Activated CD4-positive, alpha-beta T cell treated with anti-CD3 and anti-CD28 coated beads, Interleukin-2, amount 10 ng/mL, durations not matched to agents 24 days and 14 days (primary cell): ENCODE measurements around the gene MAST4. TPM values are rescaled to one million over a fixed set of nuclear protein-coding genes. Genes with fewer than 3 reads are reported as not detected.

Experiments used
- DNase-seq: peaks from one replicate; pipeline ENCODE4 v3.0.0; 2022
- H3K27ac Mint-ChIP-seq: one replicate; pipeline ENCODE4 v1.8.0; 2022; ENCODE audit warnings: mild to moderate bottlenecking, mixed read lengths
- H3K27me3 Mint-ChIP-seq: one replicate; pipeline ENCODE4 v1.8.0; 2022; ENCODE audit warnings: mixed read lengths
- H3K36me3 Mint-ChIP-seq: one replicate; pipeline ENCODE4 v1.8.0; 2022; ENCODE audit warnings: low read depth, mild to moderate bottlenecking, mixed read lengths
- H3K4me1 Mint-ChIP-seq: one replicate; pipeline ENCODE4 v1.8.0; 2021; ENCODE audit warnings: mixed read lengths
- H3K4me3 Mint-ChIP-seq: one replicate; pipeline ENCODE4 v1.8.0; 2022; ENCODE audit warnings: mild to moderate bottlenecking, moderate library complexity, mixed read lengths
- H3K9me3 Mint-ChIP-seq: one replicate; pipeline ENCODE4 v1.8.0; 2021; ENCODE audit warnings: mixed read lengths
- intact Hi-C: fragments of 100-400 bp; cut with micrococcal nuclease; formaldehyde crosslinking; loops from one replicate; pipeline ENCODE4 v1.15.1; 2023
- total RNA-seq: library from RNA; stranded (reverse); gene quantifications from 2 replicates; pipeline ENCODE4 v1.2.3, GENCODE V29; 2022

Gene MAST4
- total RNA-seq, 1 donor from 2014 or later = 16.1 TPM

DNA sequence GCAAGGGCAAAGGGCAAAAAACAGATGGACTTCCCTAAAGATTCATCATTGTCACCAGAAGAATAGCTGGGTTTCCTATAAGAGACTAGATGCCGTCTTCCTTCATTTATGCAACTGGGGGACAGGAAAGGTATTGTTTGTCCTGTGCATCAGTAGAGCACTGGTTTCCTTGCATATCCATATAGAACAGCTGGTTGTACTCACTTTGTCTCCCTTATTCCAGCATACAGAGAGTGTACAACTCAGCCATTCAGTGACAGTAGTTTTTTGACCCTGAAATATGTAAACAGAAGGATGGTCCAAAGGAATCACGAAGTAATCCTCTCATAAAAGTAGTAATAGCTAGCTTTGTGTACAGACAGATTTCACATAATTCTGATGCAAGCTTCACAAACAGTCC is 22.5 kb upstream of the MAST4 start:
- H3K27ac Mint-ChIP-seq = no peak overlapping the region
- intact Hi-C loops = no loop called here
- peaks cover 33% of the 10 kb centered on the region for H3K27me3 Mint-ChIP-seq
- no peak overlapping the region for H3K4me3 Mint-ChIP-seq
- peaks cover 2% of the 10 kb centered on the region for H3K4me1 Mint-ChIP-seq
- H3K9me3 Mint-ChIP-seq = peaks cover 6% of the 10 kb centered on the region
- no peaks in the 10 kb centered on the region for H3K36me3 Mint-ChIP-seq
- no peak for DNase-seq

DNA sequence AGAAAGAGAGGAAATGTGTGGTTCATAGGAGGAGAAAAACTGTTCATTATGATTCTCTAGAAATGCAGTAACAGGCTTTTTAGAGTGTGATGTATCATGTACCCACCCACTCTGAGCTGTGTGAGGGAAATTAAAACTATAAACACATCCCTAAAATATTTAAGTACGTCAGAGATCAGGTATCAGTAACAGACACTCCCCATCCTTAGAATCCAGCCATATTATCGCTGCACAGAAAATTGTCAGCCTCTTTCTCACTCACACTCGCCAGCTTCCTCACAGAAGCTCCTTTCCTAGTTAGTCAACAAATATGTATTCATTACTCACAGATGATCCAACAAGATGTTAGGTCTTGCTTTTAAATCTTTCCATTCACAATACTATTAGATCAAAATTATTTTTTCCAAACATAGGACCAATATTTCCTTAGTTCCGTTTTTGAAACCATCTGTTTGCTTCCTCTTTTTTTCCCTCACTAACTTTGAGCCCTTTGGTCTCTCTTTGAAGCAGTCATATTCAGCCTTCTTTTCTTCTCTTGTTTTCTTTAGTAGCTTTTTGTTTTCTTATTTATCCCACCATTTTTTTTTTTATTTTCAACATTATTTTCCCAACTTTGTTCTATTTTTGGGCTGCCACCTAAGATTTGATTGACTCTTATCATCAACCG is 13.6 kb upstream of the MAST4 start:
- intact Hi-C loops = no loop called here
- no peaks in the 10 kb centered on the region for H3K4me1 Mint-ChIP-seq
- no peaks in the 10 kb centered on the region for H3K9me3 Mint-ChIP-seq
- H3K27ac Mint-ChIP-seq = no peak overlapping the region
- no peak overlapping the region for H3K4me3 Mint-ChIP-seq
- peaks cover 44% of the 10 kb centered on the region for H3K27me3 Mint-ChIP-seq
- DNase-seq = no peak
- no peaks in the 10 kb centered on the region for H3K36me3 Mint-ChIP-seq

DNA sequence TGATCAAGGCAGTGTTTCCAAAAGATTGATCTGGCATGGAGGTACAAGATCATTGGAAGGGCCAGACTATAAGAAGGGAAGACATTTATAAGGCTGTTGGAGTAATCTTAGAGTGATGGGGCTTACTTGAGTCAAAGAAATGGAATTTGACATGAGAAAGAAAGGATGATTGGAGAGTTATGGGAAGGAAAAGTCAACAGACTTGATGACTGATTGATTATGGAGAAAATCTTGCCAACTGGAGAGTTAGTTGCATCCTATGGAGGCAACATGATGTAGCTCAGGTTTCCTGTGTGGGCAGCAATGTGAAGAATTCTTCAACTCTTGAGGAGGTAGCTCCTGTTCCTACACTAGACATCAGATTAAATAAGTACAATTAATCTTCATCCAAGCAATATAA is 10.9 kb upstream of the MAST4 start:
- no peak overlapping the region for H3K27ac Mint-ChIP-seq
- no peak for DNase-seq
- intact Hi-C loops = no loop called here
- peaks cover 48% of the 10 kb centered on the region for H3K27me3 Mint-ChIP-seq
- no peak overlapping the region for H3K4me3 Mint-ChIP-seq
- no peaks in the 10 kb centered on the region for H3K9me3 Mint-ChIP-seq
- H3K4me1 Mint-ChIP-seq = no peaks in the 10 kb centered on the region
- no peaks in the 10 kb centered on the region for H3K36me3 Mint-ChIP-seq

DNA sequence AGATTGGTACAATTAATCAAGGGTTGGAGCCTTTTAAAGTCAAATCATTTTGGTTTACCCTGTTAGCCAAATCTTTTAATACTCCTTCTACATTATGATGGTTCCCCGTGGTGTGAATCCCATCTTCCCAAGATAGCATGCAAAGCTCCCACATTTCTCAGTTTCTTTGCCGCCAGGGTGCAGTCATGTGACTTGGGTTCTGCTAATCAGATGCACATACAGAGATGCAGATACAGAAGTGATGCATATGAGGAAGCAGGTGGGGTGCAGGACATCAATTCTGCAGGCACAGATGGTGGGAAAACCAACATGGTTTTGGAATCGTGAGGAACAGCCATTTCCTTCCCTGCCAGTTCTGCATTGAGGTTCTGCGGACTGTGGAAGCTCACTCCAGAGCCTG is 8.4 kb upstream of the MAST4 start:
- Mint-ChIP-seq H3K4me1 (no peaks in the 10 kb centered on the region), H3K9me3 (no peaks in the 10 kb centered on the region), H3K27ac (no peak overlapping the region), H3K27me3 (peaks cover 51% of the 10 kb centered on the region), H3K4me3 (no peak overlapping the region), H3K36me3 (no peaks in the 10 kb centered on the region)
- intact Hi-C loops = no loop called here
- DNase-seq = no peak

DNA sequence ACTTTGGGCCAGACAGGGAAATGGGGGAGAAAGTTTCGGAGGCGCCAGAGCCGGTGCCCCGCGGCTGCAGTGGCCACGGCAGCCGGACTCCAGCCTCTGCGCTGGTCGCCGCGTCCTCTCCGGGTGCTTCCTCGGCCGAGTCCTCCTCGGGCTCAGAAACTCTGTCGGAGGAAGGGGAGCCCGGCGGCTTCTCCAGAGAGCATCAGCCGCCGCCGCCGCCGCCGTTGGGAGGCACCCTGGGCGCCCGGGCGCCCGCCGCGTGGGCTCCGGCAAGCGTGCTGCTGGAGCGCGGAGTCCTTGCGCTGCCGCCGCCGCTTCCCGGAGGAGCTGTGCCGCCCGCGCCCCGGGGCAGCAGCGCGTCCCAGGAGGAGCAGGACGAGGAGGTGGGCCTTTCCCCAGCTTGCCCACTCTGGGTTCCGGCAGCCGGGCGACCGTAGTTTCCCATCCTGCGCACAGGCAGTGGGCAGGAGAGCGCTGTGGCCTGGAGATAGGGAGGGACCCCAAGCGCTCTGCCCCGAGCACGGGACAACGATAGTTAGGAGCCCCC is 516 bp downstream of the MAST4 start:
- Mint-ChIP-seq H3K36me3 (no peaks in the 10 kb centered on the region), H3K27me3 (peaks cover 72% of the 10 kb centered on the region), H3K9me3 (no peaks in the 10 kb centered on the region), H3K27ac (no peak overlapping the region), H3K4me1 (peaks cover 25% of the 10 kb centered on the region), H3K4me3 (peak overlapping the region; percentile 88)
- peak; percentile 70 for DNase-seq
- intact Hi-C loops = loop anchor here (2.0 to 5.0 kb wide), 3 partner anchors 20 to 289 kb away; no protein-coding TSS in a partner anchor

DNA sequence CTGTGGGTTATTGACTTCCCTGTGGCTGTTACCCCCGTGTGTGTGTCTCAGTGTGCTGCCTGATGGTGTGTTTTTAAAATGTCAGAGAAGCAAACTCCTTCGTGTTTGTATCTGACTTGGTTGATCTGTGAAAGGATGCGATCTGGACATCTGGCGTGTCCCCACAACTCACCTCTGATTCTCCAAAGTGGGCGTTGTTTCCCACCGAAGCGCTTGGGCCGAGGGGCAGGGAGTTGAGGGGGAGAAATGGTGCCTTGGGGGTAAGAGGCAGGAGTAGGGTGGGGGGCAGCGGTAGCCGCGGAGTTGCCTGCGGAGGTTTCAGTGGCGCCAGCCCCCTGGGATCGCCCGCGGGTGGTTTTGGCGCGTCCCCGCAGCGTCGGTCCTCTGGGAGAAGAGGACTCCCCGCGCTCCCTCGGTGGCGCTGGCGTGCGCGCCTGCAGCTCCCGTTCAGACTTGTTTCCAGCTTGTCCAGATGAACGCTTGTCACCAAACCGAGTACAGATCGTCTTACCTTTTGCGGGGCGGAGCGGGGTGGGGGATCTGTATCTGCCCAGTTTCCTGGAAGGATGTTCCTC is 1.1 kb downstream of the MAST4 start:
- peak; percentile 72 for DNase-seq
- Mint-ChIP-seq H3K27ac (peak overlapping the region; percentile 2), H3K4me1 (peaks cover 25% of the 10 kb centered on the region), H3K27me3 (peaks cover 69% of the 10 kb centered on the region), H3K4me3 (peak overlapping the region; percentile 88), H3K36me3 (no peaks in the 10 kb centered on the region), H3K9me3 (no peaks in the 10 kb centered on the region)
- intact Hi-C loops = loop anchor here (2.0 to 5.0 kb wide), 3 partner anchors 20 to 290 kb away; no protein-coding TSS in a partner anchor

DNA sequence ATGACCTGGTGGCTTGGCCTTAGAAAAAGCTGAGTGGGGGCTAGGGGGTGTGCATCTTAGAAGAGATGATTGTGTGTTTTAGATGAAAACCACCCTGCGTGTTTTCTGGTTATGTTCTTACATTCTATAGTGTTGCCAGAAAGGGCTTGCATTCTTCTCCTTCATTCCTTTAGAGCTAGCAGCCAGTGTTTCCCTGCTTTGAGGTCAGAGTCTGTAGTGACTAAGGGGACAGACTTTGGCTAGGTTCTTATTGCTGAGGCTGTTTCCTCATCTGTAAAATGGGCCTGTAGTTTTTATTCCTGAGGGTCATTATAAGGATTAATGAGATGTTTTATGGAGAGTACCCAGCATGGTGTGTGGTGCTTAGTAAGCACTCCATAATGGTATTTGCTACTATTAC is 6.4 kb downstream of the MAST4 start:
- intact Hi-C loops = no loop called here
- Mint-ChIP-seq H3K4me1 (peaks cover 12% of the 10 kb centered on the region), H3K27me3 (peaks cover 59% of the 10 kb centered on the region), H3K36me3 (no peaks in the 10 kb centered on the region), H3K4me3 (no peak overlapping the region), H3K27ac (no peak overlapping the region), H3K9me3 (no peaks in the 10 kb centered on the region)
- DNase-seq = no peak

DNA sequence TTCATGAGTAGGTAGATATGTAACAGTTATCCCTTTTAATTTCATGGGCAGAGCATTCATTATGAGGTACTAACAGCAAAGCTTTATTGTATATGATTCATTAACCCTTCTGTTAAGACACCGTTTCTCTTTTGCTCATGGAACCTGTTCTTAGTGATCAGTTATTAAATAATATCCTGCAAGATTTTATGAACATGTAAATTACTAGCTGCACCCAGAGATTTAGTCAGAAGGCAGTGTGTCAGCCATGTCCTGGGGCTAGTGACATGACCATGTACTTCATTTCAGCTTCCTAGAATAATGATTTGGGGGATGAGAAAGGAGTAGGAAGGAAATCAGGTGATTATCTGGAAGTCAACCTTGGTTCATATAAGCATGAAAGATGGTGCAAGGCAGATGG is 7.0 kb downstream of the MAST4 start:
- intact Hi-C loops = no loop called here
- H3K4me3 Mint-ChIP-seq = no peak overlapping the region
- no peaks in the 10 kb centered on the region for H3K36me3 Mint-ChIP-seq
- DNase-seq = no peak
- peaks cover 9% of the 10 kb centered on the region for H3K4me1 Mint-ChIP-seq
- peaks cover 54% of the 10 kb centered on the region for H3K27me3 Mint-ChIP-seq
- H3K9me3 Mint-ChIP-seq = no peaks in the 10 kb centered on the region
- H3K27ac Mint-ChIP-seq = no peak overlapping the region

DNA sequence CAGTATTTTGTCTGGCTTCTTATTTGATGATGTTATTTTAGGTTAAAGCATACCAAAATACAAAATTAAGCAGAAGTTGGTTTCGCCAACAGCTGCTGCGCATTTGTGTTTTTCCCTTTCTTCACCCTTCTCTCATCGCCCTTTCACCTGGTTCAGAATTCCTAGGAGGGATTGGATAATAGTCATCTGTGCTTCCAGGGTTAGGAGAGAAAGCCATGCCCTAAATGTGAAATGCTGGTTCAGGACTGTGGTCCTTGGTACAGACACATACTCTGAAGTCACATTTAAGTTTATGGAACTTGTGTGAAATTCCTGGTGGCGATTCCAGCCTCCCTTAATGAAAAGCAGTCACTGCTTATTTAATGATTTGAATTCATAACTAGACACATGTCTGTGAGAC is 7.7 kb downstream of the MAST4 start:
- H3K9me3 Mint-ChIP-seq = no peaks in the 10 kb centered on the region
- H3K27ac Mint-ChIP-seq = no peak overlapping the region
- no peaks in the 10 kb centered on the region for H3K36me3 Mint-ChIP-seq
- intact Hi-C loops = no loop called here
- no peak overlapping the region for H3K4me3 Mint-ChIP-seq
- peaks cover 52% of the 10 kb centered on the region for H3K27me3 Mint-ChIP-seq
- peaks cover 3% of the 10 kb centered on the region for H3K4me1 Mint-ChIP-seq
- DNase-seq = no peak

DNA sequence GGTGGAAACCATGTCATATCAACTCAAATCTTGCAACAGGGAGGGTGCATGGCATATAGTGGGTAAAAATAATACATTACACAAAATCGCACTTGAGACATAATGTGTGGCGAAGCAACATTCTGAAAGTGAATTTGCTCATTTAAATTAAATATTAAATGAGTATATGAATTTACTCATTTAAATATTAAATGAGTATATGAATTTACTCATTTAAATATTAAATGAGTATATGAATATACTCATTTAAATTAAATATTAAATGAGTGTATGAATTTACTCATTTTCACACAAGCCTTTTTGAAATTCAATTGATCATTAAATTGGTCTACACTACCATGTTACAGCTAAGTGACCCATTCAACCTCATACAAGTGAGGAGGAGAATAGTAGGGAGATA is 10.5 kb downstream of the MAST4 start:
- H3K27ac Mint-ChIP-seq = no peak overlapping the region
- no peaks in the 10 kb centered on the region for H3K9me3 Mint-ChIP-seq

DNA sequence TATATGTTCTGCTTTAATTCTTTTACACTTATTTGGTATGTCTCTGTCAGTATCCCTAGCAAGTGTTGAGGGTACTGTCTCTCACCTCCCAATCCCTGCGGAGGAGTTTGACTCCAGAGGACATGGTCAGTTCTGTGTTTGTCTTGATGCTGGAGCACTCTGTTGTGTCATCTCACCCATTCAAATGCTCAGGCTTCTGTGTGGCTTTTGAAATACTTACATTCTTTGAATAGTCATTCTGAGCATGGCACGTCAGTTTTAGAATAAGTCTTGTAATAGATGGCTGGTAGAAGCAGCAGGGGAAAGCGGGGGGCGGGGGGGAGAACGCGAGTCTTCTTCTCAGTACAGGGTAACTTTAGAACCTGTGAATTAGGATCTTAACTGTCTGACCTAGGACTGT is 12.3 kb downstream of the MAST4 start:
- H3K27ac Mint-ChIP-seq = no peak overlapping the region
- H3K36me3 Mint-ChIP-seq = no peaks in the 10 kb centered on the region
- H3K9me3 Mint-ChIP-seq = no peaks in the 10 kb centered on the region
- peaks cover 1% of the 10 kb centered on the region for H3K4me1 Mint-ChIP-seq
- no peak overlapping the region for H3K4me3 Mint-ChIP-seq
- no peak for DNase-seq
- intact Hi-C loops = no loop called here
- peaks cover 31% of the 10 kb centered on the region for H3K27me3 Mint-ChIP-seq

More for the DNA sequence above, 10.5 kb downstream of the MAST4 start:
- no peaks in the 10 kb centered on the region for H3K4me1 Mint-ChIP-seq
- H3K27me3 Mint-ChIP-seq = peaks cover 36% of the 10 kb centered on the region
- no peak for DNase-seq
- no peak overlapping the region for H3K4me3 Mint-ChIP-seq
- intact Hi-C loops = no loop called here
- no peaks in the 10 kb centered on the region for H3K36me3 Mint-ChIP-seq

DNA sequence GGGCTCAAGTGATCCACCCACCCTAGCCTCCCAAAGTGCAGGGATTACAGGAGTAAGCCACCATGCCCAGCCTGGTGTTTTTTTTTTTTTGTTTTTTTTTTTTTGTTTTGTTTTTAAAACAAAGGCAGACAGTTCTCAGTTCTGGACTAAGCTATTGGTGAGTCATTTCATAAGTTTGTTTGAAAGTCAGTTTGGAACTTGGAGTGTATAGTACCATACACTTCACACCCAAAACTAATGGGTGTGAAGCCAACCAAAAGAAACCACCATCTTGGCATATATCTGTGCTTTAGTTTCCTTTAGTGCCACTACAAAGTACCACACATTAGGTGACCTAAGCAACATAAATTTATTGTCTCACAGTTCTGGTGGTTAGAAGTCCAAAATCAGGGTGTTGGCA is 13.4 kb downstream of the MAST4 start:
- Mint-ChIP-seq H3K9me3 (no peaks in the 10 kb centered on the region), H3K4me1 (peaks cover 1% of the 10 kb centered on the region), H3K27me3 (peaks cover 27% of the 10 kb centered on the region), H3K4me3 (no peak overlapping the region), H3K27ac (no peak overlapping the region), H3K36me3 (no peaks in the 10 kb centered on the region)
- DNase-seq = no peak
- intact Hi-C loops = no loop called here

DNA sequence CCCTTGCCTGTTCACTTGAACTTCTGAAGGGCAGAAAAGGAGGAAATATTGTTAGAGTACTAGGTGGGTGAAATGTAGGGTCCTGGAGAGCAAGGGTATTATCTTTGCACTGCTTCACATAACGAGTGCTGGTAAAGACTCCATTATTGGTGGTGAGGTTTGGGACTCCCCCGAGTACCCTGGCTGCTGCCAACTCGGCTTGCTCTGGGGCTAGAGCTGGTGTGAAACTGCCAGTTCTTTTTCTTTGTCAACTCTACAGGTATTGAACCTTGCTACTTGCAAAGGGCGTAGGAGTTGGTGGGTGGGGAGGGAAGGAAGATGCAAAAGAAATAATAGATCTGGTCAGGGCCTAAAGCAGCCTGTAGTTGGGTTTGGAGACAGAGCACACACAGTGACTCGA is 16.0 kb downstream of the MAST4 start:
- no peak for DNase-seq
- Mint-ChIP-seq H3K4me3 (no peak overlapping the region), H3K9me3 (no peaks in the 10 kb centered on the region), H3K27ac (no peak overlapping the region), H3K36me3 (no peaks in the 10 kb centered on the region), H3K4me1 (peaks cover 9% of the 10 kb centered on the region), H3K27me3 (peaks cover 14% of the 10 kb centered on the region)
- intact Hi-C loops = no loop called here

DNA sequence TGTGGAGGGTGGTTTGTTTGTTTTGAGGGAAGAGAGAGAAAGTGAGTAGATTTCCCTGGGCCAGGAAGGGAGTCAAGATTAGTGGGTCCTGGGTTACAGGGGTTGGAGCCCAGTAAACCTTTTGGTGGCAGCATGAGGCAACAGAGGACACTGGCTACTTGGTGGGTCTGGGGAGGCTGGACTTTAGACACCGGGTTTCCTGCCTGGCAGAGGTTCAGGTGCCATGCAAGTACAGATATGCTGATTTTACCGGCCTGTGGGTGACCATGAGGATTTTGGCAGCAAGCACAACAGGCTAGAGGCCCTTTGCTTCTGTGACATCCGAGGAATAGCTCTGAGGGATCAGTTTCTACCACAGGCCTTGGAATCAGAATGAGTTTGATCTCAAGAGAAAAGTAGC is 18.9 kb downstream of the MAST4 start:
- H3K9me3 Mint-ChIP-seq = no peaks in the 10 kb centered on the region
- no peaks in the 10 kb centered on the region for H3K36me3 Mint-ChIP-seq
- H3K4me1 Mint-ChIP-seq = peaks cover 19% of the 10 kb centered on the region
- no peak overlapping the region for H3K27ac Mint-ChIP-seq
- peaks cover 7% of the 10 kb centered on the region for H3K27me3 Mint-ChIP-seq
- intact Hi-C loops = no loop called here
- no peak overlapping the region for H3K4me3 Mint-ChIP-seq
- no peak for DNase-seq
